ENCODE measurements around the gene UBXN4. TPM values are rescaled to one million over a fixed set of nuclear protein-coding genes. Genes with fewer than 3 reads are reported as not detected.

Gene UBXN4
- polyA plus RNA-seq, 1 of the 3 experiments (the other 2 are of a cell fraction), result 32.7 TPM

- H4K20me1 ChIP-seq (ENCODE audit: insufficient read depth), result peaks cover 53% of the 10 kb centered on the region
- H3K9me3 ChIP-seq, result no peaks in the 10 kb centered on the region
- no peaks in the 10 kb centered on the region for H3K27me3 ChIP-seq (ENCODE audit: insufficient read depth)
- no peaks in the 10 kb centered on the region for H3K9me2 ChIP-seq
- H3K79me2 ChIP-seq (ENCODE audit: insufficient read depth), result peaks cover 77% of the 10 kb centered on the region
- peaks cover 27% of the 10 kb centered on the region for H3F3A ChIP-seq (replicated peaks; ENCODE audit: insufficient read depth)
- no peak overlapping the region for H3K9ac ChIP-seq
- TF ChIP-seq RAD21 (IDR thresholded peaks at IDR 0.05; ENCODE audit: low read length) (peak; percentile 34), FOXM1 (IDR thresholded peaks at IDR 0.05; ENCODE audit: low read depth) (no peak), CTCF (IDR thresholded peaks at IDR 0.05) (peak; percentile 29; the same call in 1 of the 2 replicates)
- peak overlapping the region in 1 of 2 experiments; percentile 23; a peak in 1 of 4 replicates for H3K4me3 ChIP-seq (ENCODE audit: low read depth in 2 of 2, low read length in 1 of 2)
- CTCF ChIA-PET, result interaction anchor here (0.9 to 3.2 kb wide), 8 partner anchors 14 to 755 kb away, joined by 3 to 11 read pairs (median 3); no protein-coding TSS in a partner anchor
- DNase-seq, result peak; percentile 51
- peak overlapping the region; percentile 39 to 88; a peak in 3 of 4 replicates for H3K27ac ChIP-seq (ENCODE audit: low read depth in 2 of 2, low read length in 1 of 2)
- H2AFZ ChIP-seq (ENCODE audit: low read depth), result no peak overlapping the region
- 81% methylated on average over 5 of the region's 5 CpGs for WGBS (ENCODE audit: low lambda C conversion rate)
- H3K4me2 ChIP-seq, result peak overlapping the region; percentile 78
- H3K4me1 ChIP-seq (ENCODE audit: control insufficient read depth in 1 of 2, insufficient read depth in 2 of 2, low read depth in 1 of 2, low read length in 1 of 2), result peaks cover 8 to 15% of the 10 kb centered on the region in 2 experiments; a peak in 3 of 4 replicates
- POLR2A ChIA-PET, result interaction anchor here (0.5 to 1.3 kb wide), 2 partner anchors 14 to 39 kb away, joined by 4 read pairs; no protein-coding TSS in a partner anchor
- peaks cover 20 to 34% of the 10 kb centered on the region in 2 experiments for H3K36me3 ChIP-seq (replicated peaks in 1 of 2; ENCODE audit: control insufficient read depth in 1 of 2, insufficient read depth in 2 of 2, low read length in 1 of 2)
Observed at GRCh38 chr2:135744760-135745314, 3.2 kb downstream of the UBXN4 start.

GRCh38 chr2:135745545-135745944 is 3.9 kb downstream of the UBXN4 start:
- H4K20me1 ChIP-seq (ENCODE audit: insufficient read depth), result peaks cover 56% of the 10 kb centered on the region

More at GRCh38 chr2:135745545-135745944, 3.9 kb downstream of the UBXN4 start:
- no peak overlapping the region for H2AFZ ChIP-seq (ENCODE audit: low read depth)
- no peaks in the 10 kb centered on the region for H3K9me2 ChIP-seq
- H3F3A ChIP-seq (replicated peaks; ENCODE audit: insufficient read depth), result peaks cover 27% of the 10 kb centered on the region
- no peak overlapping the region for H3K9ac ChIP-seq
- WGBS (ENCODE audit: low lambda C conversion rate), result 35% methylated on average over 4 of the region's 4 CpGs
- H3K4me2 ChIP-seq, result peak overlapping the region; percentile 78; the same call in 1 of the 2 replicates
- POLR2A ChIA-PET, result interaction anchor here (1.3 kb wide), 1 partner anchor 38 kb away, joined by 4 read pairs; no protein-coding TSS in a partner anchor
- CTCF ChIA-PET, result interaction anchor here (0.9 to 3.2 kb wide), 8 partner anchors 10 to 742 kb away, joined by 3 to 11 read pairs (median 3); no protein-coding TSS in a partner anchor
- TF ChIP-seq PBX3 (IDR thresholded peaks at IDR 0.05), result peak; percentile 3; the same call in 1 of the 2 replicates
- TF ChIP-seq TAF1 (IDR thresholded peaks at IDR 0.05; ENCODE audit: borderline replicate concordance, low read depth, low read length), result no peak
- no peak for TF ChIP-seq RFX5 (IDR thresholded peaks at IDR 0.05; ENCODE audit: low read length)
- TF ChIP-seq RAD21 (IDR thresholded peaks at IDR 0.05; ENCODE audit: low read length), result no peak
- TF ChIP-seq FOSL2 (IDR thresholded peaks at IDR 0.05; ENCODE audit: borderline replicate concordance, low read depth), result peak; percentile 71
- 0 out of 2 replicates have a peak, but pooled peaks have one; percentile 38 for TF ChIP-seq TEAD4 (IDR thresholded peaks at IDR 0.05; ENCODE audit: borderline replicate concordance, insufficient read depth)
- TF ChIP-seq CTCF (IDR thresholded peaks at IDR 0.05), result no peak
- TF ChIP-seq JUND (IDR thresholded peaks at IDR 0.05), result peak; percentile 76
- no peak for TF ChIP-seq YY1 (IDR thresholded peaks at IDR 0.05; ENCODE audit: low read depth)
- 0 out of 2 replicates have a peak, but pooled peaks have one; percentile 4 for TF ChIP-seq TCF12 (IDR thresholded peaks at IDR 0.05)
- no peaks in the 10 kb centered on the region for H3K9me3 ChIP-seq
- H3K4me3 ChIP-seq (ENCODE audit: low read depth in 2 of 2, low read length in 1 of 2), result no peak overlapping the region
- no peaks in the 10 kb centered on the region for H3K27me3 ChIP-seq (ENCODE audit: insufficient read depth)
- peaks cover 81% of the 10 kb centered on the region for H3K79me2 ChIP-seq (ENCODE audit: insufficient read depth)
- H3K36me3 ChIP-seq (replicated peaks in 1 of 2; ENCODE audit: control insufficient read depth in 1 of 2, insufficient read depth in 2 of 2, low read length in 1 of 2), result peaks cover 23 to 37% of the 10 kb centered on the region in 2 experiments
- peak overlapping the region in 1 of 2 experiments; percentile 88; a peak in 2 of 4 replicates for H3K27ac ChIP-seq (ENCODE audit: low read depth in 2 of 2, low read length in 1 of 2)
- no peak for DNase-seq
- peaks cover 8 to 15% of the 10 kb centered on the region in 2 experiments; a peak in 3 of 4 replicates for H3K4me1 ChIP-seq (ENCODE audit: control insufficient read depth in 1 of 2, insufficient read depth in 2 of 2, low read depth in 1 of 2, low read length in 1 of 2)
